NCI-H2196 treated with DMSO at 0.1 percent for 48 hours (cell line): Measurements from ENCODE around the gene PPP2R2B.

Experiments
- DNase-seq: peaks from one replicate; lab custom pipeline; 2025; ENCODE audit not compliant: unreplicated experiment; lab: John Stamatoyannopoulos, UW

PPP2R2B gene

DNA sequence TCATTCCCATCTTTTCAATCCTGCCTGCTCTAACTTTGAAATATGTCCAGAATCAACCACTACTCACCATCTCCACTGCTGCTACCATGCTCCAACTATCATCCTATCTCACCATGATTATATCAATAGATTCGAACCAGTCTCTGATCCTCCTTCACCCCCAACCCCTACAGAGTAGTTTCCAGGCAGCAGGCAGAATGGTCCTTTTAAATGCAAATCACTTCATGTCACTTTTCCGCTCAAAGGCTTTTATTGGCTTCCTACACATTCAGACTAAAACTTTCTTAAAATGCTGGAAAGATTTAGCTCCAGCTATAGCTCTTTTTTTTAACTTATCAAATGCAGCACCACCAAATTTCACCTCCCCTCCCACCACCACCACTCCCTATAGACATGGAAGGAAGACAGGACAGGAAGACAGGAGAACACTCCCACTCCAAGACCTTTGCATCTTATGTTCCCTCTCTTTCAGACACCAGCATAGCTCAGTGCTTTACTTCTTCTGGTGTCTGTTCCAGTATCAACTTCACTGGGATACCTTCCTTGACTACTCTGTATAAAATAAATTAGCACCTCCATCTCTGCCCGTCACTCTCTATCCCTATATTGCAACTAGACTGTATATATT, 9.9 kb upstream of the PPP2R2B start:
- no peak for DNase-seq

DNA sequence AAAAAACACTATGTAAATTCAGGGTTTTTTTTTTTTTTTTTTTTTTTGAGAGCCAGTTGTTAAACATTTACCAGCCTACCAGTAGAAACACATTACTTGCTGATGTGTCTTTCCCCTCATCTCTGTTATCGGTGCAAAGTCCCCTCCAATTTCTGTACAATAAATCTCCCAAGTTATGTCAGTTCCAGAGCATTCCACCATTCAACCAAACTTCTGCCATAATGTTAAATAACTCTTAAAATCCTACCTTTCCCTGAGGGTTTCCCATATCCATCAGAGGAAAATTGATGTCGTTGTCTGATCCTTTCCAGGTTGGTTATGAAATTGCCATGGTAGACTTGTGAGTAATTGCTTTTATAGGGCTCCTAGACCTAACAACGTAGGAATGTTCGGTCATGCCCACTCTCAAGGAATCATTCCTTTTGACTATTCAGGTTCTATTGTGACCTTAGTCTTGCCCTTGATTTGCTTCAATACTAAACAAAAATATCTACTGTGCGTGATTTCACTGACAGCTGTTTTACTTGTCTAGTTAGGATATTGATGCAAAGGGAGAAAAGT, 5.6 kb upstream of the PPP2R2B start:
- no peak for DNase-seq

DNA sequence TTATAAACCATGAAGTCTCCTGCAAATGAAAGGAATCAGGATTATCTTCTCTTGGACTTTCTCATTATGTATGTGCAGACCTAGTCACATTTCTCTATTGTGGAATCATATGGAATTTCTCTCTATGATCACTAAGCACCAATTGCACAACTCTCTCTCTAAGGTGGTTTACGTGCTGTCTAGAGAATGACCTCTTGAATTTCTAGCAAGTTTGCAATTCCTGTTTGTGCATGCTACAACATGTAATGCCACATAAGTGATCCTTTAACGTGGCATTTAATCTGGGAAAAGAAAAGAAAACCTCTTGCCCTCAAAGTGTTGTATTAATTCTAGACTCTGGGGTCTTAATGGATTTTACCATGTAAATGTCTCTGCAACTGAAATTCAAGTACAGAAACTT, 5.0 kb upstream of the PPP2R2B start:
- DNase-seq: no peak

DNA sequence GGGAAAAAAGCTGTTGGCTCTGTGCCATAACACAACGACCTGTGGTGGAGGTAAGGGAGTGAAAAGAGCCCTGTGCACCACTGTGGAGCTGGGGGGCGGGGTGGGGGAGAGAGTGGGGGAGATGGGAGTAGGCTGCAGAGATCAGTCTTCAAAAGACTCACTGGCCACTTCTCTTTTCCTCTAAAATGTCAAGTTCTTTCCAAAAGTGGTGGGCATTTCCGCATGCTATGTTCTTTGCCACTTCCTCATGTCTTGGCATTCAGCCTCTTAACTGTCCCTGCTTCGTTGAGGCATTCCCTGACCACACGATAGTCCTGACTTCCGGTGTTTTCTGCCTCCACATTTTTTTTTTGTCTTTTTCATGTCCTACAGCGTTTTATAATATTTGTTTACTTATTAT, 2.4 kb upstream of the PPP2R2B start:
- no peak for DNase-seq

DNA sequence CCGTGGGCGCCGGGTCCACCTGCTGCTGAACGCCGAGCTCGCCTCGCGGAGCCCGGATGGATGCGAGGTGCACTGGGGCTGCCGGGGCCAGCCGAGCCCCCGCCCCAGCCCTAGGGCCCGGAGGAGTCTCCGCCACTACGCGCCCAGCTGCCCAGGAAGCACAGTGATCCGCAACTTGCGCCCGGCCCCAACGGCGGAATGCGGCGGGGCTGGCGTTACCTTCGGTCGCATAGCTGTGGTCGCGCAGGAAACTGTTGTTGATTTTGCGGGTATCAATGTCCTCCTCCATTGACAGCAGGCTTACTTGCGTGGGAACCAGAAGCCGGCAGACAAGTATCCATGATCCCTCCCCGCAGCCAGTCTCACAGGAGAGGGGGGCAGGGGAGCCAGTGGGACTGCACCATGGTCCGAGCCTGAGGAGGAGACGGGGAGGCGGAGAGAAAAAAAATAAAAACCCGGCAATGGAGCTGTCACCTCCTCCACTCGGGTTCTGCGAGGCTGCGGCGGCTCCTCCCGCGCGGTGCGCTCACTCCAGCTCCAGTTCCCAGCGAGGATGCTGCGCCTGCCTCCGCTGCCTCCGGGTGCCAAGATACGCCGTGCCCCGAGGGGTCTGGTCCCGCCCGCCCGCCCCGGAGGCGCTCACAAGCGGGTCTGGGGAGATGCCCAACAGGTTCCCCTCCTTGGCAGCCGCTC, 628 bp downstream of the PPP2R2B start:
- DNase-seq: no peak

DNA sequence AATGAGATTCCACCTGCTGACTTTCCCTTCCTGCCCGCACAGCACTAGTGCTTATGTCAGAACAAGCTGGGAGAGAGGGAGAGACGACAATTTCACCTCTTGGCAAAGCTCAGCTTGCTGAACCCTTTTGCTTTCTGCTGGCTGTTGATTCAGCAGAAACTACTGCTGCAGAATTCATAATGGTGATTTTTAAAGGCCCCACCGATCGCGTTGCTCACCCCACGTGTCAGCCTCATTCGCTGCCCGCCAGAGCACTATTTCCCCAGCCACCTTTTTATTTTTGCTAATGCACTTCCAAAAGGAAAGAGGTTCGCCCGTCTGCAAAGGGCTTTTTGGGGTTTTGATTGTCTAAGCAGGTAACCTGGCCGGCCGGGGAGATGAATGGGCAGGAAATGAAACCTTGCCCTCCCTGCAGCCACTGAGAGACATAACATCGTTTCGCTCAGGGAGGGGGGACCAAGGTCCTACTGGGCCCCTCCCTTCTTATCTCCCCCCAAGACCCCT, 1.3 kb downstream of the PPP2R2B start:
- no peak for DNase-seq

DNA sequence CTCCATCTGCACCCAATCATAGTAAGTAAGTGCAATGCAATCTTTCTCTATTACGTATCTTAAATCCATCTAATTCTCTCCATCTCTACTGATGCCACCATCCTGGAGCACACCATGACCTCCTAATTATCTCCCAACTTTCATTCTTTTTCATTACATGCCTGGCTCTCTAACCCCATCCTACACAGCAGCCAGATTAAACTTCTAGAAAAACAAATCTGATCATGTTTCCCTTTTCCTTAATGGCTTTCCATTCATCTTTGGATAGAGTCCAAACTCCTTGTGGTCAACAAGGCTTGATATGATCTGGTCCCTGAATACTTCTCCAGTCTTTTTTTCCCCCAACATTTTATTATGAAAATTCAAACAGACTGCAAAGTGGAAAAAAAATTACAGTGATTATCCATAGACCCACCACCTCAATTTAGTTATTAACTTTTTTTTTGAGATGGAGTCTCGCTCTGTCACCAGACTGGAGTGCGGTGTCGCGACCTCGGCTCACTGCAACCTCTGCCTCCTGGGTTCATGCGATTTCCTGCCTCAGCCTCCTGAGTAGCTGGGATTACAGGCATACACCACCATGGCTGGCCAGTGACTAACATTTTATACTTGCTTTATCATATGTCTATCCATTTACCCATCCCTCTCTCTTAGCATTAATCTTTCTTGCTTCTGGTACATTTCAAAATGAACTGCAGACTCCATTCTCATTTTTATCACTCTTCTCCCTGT, 5.2 kb downstream of the PPP2R2B start:
- DNase-seq: no peak

DNA sequence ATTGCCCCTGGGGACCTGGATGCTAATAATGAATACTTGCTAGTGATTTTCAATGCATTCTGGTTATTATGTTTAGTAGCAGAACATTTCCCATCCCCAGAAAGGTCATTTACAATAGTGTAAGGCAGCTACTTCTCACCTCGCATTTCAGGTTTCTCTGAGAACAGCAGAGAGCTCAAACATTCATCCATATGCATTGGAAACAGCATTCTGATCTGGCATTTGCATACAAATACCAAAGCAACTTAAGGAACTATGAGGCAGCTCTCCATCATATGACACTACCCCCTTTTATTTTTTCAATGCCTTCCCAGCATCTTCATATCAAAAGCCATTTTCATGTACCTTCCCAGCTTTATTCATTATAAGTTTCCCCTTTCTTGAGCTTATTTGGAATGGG, 6.4 kb downstream of the PPP2R2B start:
- no peak for DNase-seq

DNA sequence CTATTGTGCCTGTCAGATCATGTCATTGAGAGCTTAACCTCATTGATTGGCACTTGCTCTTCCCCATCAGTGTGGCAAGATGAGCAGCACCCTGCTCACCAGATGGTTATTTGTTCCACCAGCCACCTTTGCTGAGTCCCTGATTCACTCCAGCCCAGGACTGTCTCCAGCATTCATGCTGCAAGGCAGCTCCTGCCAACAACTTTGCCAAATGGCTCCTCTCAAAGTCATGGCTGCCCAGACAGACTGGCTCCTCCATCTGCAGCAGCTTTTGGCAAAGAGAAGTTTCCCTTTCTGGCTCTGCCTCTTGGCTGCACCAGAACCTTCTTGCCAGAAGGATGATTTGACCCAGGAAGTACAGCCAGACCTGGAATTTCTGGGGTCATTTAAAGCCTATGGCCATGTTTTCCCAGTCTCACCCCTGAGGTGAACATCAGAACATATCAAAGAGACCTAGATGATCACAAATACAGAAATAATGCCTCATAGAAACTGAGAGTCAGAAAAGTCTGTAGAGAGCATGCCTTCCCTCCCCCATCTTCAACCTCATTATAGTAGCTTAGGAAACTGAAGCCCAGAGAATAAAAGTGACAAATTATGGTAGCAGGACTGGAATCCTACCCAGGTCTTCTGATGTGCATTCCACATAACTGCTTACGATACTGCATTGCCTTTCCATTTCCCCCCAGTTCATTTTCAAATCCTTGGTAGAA, 10.4 kb downstream of the PPP2R2B start:
- no peak for DNase-seq

DNA sequence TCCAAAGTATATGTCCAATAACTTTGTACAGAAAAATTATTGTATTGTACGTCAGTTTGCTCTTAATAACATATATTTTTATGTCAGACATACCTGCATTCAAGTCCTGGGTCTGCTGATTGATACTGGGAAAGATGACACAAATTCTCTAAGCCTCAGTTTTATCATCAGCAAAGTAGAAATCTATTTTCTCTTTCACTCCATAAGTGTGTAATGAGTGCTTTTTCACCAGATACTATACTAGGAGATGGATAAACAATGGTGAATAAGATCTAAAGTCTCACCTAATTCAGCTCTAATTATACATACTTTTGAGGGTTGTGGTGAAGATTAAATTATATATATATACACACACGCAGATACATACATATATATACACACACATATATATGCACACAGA, 12.3 kb downstream of the PPP2R2B start:
- DNase-seq: no peak

DNA sequence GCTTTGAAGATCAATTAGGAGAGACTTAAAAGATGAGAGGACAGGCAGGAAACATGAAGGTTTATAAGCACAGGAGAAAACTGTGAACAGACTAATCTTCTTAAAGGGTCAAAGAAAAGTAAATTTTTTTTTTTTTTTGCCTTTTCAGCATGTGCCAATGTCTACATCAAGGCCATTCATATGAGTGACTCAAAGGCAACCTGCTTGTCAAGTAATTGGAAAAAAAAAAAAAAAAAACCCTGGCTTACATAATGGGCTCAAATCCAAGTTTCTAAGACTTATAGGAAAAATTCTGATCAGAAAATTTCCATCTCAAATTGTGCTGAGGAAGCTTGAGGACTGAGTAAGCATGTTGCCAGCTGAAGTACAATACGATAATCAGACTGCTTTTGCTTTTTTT, 15.9 kb downstream of the PPP2R2B start:
- DNase-seq: no peak

DNA sequence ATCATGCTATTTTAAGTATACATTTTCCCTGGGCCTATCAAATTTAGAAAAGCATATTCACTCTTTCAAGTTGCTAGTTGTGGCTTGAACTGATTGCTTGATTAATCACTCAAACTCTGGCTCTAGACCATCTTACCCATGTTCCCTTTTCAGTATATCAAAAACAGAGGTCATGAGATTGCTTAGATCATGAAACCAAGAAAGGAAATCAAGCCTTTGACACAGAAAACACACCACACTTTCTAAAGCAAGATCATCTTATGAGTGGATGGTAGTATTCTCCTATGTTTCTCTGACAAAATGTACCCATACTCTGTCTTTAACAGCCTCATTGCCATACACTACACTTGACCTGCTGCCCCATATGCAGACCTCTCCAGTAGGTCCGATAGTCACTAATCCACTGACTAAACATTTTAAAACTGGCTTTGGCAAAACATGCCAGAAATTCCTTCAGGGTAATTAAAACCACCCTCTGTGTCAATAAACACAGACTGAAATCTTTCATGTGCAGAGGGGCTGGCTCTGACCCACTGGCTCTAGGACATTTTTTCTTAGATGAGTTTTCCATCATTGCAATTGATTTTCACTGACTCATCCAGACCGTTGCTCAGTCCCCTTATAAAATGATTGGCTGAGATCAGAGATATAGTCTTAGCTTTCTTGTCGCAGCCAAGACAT, 18.2 kb downstream of the PPP2R2B start:
- DNase-seq: no peak

DNA sequence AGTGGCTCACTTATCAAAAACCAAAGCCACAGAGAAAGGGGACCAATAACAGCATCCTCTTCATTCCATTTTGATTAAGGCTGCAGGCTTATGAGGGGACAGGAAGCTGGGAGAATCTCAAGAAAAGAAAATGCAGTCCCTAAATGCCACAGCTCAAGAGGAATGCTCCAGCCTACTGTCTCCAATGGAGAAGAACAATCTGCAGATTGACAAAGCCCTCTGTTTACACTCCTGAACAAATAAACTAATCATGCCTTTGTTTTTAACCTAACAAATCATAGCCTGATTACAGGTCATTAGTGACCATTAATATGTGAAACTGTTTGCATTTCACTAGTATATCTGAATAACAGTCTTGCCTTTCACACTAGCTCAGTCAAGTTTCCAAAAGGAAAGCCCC, 26.5 kb downstream of the PPP2R2B start:
- no peak for DNase-seq

DNA sequence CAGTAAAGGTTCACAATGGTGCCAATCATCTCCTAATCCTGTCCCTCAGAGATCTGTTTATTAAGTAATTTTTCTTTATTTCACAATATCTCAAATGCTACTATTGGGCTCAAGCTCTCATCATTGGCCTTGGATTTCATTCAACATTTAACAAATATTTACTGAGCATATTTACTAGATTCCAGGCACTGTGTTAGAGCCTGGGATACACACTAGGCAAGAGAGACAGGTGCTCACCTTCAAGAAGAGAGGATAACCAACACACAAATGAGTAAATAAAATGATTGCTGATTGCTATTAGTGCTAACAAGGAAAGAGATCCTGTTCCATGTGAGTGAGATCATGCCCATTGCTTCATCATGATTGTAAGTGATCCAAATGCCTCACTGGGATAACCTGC, 27.4 kb downstream of the PPP2R2B start:
- no peak for DNase-seq

DNA sequence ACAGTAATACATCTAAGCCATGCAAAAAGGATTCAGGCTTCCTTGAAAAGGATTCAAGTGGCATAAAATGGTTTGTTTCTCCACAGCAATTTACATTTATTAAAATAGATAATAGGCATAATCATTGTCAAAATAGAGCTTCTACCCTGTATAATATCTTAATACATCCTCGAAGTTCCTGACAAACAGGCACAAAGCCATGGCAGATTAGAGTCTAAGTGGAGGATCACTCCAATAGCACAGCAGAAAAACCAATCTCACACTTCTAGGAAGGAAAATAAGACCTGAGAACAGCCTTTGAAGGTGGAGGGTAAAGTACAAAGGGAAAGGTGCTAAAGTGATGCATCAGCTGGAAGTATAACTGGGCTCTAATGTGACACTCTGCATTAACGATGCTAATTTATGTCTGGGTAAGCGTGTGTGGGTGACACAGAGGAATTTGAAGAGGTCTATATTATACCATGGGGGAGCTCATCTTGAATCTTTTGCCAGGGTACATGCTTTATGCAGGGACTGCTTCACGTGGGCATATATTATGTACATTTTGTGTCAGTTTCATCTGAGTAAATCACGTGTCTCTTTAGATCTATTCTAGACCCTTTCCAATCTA, 28.8 kb downstream of the PPP2R2B start:
- no peak for DNase-seq

DNA sequence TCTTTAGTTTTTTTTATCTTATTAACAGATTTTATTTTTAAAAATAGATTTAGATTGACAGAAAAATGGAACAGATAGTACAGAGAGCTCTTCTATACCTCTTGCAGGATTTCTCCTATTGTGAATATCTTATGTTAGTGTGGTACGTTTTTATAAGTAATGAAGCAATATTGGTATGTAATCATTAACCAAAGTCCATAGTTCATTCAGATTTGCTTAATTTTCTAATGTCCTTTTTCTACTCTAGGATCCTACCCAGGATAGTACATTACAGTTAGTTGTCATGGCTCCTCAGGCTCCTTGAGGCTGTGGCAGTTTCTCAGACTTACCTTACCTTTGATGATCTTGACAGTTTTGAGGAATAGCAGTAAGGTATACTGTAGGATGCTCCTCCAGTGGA, 30.4 kb downstream of the PPP2R2B start:
- DNase-seq: no peak

DNA sequence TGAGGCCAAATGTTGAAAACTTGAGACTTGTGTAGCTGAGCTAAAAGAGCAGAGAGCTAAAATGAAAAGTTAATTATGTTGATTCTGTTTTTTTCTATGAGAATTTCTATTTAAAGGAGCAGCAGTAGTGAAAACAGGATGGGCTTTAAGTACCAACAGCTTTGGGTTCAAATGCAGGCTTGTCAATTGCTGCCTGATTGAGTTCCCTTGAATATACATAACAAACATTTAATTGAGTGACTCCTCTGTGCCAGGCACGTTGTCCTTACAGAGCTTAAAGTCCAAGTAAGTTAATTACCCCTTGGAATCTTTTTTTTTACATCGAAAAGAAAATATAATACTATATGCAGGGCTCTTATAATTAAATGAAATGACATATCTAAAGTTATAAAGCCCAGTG, 38.5 kb downstream of the PPP2R2B start:
- DNase-seq: no peak

DNA sequence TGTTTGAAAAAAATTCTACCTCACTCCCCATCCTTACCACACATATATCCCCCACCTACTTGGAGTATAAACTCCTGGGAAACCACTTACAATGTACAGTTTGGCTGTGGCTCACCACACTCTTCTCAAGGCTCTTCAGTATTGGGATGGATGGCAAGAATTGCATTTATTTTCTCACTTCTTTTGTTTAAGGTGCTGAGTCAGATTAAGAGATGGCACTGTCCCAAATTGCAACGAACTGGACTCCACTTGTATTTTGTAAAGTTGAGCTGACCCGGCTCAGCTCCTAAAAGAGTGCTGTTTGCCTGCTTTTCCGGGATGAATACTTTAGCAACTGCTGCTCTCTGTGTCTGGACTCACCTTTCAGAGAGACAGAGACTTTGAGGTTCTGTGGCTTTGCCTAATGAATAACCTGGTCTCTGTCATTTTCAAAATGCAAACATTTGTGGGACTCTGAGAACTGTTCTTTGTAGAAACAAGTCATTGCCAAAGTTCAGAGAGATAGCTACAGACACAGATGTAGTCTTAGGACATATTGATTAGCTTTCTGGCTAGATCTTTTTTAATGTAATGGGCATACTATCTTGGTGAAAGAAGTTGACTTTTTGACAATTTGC, 42.2 kb downstream of the PPP2R2B start:
- no peak for DNase-seq

DNA sequence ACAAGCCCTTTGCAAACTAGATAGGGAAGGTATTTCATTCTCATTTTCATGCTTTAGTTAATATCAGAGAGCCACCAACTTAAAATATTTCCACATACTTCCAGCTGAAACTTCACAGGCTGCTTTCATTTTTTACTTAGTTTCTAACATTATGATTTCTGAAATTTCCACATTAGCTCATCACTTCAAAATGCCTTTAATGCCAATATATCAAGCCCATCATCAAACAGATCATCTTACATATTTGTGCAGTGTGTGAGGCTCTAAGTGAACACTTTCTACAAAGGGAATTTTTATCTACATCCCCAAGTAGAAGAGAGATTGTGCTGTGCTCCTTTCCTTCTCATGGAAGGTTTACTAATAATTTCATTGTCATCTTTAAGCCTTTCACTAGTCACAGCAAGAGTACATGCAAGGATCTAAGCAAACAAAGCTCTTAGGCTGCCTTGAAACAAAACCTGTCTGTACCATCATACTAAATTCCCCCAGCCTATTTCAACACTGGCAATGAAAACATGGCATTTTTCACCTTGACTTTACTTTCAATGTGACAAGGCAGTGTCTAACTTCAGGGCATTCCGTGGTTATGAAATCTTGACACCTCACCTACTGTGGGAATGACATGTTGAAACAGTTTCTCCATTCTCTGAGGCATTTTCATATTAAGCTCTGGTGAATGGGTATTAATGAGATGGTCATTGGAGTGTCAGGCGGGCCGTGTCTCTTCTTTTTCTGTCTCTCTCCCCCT, 45.4 kb downstream of the PPP2R2B start:
- no peak for DNase-seq
